ENCODE results near the gene AKR7A3. TPM values are rescaled to one million over a fixed set of nuclear protein-coding genes. Genes with fewer than 3 reads are reported as not detected.
"Not testable (repeated sequence)": the region's sequence is repeated elsewhere in the genome, so short reads cannot be mapped to it uniquely, and the experiment has no call there.

AKR7A3 gene
- total RNA-seq, 1 donor from 2014 or later, result 0.19 TPM

DNA sequence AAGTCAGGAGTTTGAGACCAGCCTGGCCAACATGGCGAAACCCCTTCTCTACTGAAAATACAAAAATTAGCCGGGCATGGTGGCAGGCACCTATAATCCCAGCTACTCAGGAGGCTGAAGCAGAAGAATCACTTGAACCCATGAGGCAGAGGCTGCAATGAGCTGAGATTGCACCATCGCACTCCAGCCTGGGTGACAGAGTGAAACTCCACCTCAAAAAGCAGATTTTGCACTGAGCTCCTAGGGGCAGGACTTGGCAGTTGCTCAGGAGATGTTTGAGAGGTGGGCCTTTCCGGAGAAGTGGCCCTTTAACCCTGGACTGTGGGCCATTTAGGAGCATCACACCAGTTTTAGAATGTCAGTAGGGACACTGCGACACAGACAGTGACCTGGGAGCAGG is 32.3 kb downstream of the AKR7A3 start:
- DNase-seq (ENCODE audit: low read depth), result not testable (repeated sequence)

DNA sequence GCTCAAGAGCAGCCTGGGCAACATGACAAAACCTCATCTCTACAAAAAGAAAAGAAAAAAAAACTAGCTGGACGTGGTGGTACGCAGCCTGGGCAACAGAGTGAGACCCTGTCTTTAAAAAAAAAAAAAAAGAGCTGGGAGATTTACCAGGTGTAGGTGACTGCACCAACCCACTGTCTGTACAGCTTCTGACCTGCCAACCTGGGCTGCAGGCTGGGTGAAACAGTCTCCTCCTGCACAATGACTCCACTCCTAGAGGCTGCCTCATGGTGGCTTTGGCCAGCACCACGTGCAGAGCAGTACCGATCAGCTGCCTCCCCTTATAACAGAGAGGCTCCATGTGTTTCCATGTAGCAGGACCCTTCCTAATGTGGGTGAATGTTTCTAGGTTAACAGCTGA is 33.3 kb downstream of the AKR7A3 start:
- no peak for DNase-seq (ENCODE audit: low read depth)

DNA sequence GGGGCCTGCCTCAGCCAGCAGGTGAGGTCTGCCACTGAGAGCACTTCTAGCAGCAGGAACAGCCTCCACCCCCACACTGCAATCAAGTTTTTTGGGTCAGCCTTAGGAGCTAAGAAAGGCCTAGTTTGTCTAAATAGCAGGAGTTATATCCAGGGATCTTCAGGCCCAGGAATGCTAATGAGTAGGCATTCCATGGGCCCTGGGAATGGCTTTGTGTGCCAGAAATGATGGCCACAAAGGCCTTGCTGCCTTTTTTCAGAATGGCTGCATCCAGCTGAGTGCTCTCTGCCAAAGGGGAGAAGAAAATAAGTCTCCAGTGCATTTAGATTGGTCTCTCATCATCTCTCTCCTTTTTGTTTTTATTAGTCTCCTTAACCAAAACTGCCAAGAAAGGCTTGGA is 34.2 kb downstream of the AKR7A3 start:
- no peak for DNase-seq (ENCODE audit: low read depth)

DNA sequence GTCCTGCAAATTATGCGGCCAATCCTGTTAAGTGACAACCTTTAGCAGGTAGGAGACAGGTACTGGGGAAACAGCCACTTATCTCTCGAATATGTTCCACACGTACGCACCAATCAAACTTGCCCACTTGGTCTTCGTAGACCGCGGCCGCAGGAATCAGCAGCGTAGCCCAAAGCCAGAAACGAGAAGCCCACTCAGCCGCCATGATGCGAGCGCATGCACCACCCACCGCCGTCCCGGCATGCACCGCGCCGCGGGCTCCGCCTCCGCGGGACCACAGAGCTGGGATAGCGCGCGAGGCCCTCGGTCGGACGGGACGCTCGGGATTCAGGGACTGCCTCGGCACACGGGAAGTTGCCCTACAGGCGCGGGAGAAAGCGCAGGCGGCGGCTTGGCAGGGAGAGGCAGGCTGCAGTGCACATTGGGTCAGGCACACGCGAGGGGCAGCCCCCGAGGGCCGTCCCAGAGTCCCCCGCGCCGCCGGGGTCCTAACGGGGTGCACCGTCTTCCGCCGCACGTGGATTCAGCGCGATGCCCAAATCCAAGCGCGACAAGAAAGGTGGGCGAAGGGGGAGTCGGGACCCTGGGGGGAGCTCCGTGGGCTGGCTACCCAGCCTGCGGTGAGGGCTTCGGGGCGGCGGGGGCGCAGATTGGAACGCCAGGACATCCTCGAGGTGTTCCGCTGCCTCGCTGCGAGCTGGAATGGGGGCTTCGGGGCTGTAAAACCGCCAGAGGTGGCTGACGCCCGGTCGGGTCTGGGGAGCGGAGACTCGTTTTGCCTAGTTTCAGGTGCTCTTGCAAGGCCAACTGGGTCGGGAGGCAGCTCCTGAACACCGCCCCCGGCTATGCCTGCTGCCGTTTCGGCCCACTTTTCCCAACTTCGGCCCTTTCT is 37.0 kb downstream of the AKR7A3 start, which contains the start of the genes EMC1 and MRTO4:
Gene EMC1 (minus strand): TSS at position 220 of the 892 bp plus-strand sequence. CDS start 15 bp downstream, at position 205.
Gene MRTO4 (plus strand): TSS at position 501 of the 892 bp plus-strand sequence. CDS start 31 bp downstream, at position 532.
- DNase-seq (ENCODE audit: low read depth), result peak; percentile 87

DNA sequence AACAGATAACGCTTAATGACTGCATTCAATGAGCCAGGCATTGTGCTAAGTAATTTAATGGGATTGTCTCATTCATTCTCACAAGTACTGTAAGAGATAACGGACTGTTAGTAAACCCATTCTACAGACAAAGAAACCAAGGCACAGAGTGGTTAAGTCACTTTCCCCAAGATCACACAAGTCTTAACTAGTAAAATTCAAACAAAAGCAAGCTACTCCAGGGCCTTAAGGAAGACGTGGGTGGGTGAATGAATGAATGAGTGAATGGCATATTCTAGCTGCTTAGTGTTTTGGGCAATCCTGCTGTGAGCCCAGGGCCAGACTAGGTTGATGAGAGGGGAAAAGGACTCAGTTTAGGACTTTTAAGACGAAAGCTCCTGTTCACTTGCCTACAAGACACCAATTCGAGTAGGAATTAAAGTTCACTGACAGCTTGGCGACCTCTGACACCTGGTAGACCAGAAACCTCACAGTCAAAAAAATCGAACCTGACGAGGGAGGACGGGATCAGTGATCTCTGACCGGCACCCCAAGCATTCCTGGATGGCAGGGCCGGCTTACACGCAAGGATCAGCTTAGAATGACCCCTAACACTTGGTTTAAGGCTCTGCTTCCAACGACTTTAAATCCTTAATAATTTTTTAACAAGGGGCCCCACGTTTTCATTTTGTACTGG is 37.8 kb downstream of the AKR7A3 start:
- DNase-seq (ENCODE audit: low read depth), result no peak

DNA sequence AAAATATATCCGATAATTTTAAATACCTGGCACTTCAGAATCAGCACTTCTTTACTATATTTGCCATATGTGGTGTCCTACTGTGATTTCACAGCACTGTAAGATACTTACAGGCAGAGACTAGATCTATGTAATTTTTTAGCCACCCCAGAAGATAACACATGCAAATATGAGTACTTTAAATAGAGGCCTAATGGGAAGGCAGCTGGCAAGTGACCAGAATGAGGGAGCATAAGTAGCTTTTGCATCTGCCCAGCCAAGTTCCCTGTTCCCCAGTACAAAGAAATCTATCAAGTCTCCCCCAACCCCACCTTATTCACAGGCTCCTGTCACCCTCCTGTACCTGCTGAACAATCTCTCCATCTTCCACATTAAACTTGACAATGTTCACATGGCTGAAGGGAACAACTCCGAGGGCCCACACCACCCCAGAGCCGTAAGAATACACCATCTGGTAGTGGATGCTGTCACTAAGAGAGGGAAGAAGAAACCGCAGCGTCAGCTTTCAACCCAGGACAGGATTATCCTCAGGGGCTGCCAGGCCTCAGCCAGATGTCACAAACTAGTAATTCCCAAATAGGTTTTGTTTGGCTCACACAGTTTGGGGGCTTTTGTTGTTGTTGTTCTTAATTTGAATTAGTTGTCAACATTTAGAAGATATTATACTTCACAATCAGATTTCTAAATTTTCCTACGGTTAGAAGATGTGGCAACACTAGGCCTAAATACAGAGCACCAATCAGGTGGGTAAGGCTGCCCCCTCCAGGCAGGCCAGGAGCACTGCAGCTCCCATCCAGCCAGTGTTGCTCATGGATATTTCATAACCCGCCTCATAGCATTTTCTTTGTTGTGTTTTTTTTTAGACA is 47.7 kb downstream of the AKR7A3 start:
- peak; percentile 74 for DNase-seq (ENCODE audit: low read depth)

DNA sequence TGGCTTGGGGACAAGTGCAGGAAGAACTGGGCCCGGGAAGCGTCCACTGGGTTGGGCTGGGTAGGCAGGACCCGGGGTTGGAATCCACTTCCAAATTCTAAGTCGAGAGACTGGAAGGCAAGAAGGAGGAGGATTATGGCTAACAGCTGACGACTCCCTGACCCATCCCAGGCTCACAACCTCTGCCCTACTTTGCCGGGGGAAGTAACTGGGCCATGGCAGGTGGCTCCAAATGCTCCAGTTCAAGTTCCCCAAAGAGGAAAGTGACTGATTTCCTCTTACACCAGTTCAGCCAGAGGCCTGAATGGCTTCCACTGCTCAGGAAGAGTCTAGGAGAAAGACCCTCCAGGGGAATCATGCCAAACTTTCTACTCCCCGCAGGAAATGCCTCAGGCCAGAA is 48.7 kb downstream of the AKR7A3 start:
- peak; percentile 58 for DNase-seq (ENCODE audit: low read depth)

DNA sequence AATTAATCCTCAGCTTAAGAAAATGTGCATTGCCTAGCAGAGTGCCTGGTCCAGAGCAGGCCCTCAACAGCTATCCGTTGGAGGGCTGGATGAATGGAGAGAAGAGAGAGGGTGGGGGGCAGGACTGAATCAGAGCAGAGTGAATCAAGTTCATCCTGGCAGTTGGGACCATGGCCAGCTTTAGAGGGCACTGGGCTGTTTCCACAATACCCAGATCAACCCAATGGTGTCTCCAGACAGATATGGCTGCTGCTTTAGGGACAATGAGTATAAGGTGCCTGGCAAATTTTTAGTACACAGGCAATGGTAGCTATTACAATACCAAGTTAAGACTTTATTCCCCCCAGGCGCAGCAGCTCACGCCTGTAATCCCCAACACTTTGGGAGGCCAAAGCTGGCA is 54.3 kb downstream of the AKR7A3 start:
- DNase-seq (ENCODE audit: low read depth), result no peak

Other genes with a start within 250 kb of the AKR7A3 start
- gene UBR4, start 78.5 kb downstream of the AKR7A3 start, total RNA-seq, result 78.9 and 79.8 TPM in 2 replicates
- 71.7 and 85.0 TPM in 2 replicates for gene EMC1, start 37.2 kb downstream of the AKR7A3 start, total RNA-seq
- gene MRTO4, start 37.0 kb downstream of the AKR7A3 start, total RNA-seq, result 36.0 and 36.1 TPM in 2 replicates
- 101 and 168 TPM in 2 replicates for gene AKR7A2, start 23.4 kb upstream of the AKR7A3 start, total RNA-seq
- gene SLC66A1, start 23.6 kb upstream of the AKR7A3 start, total RNA-seq, result 30.7 and 36.0 TPM in 2 replicates
- gene CAPZB, start 196.8 kb upstream of the AKR7A3 start, total RNA-seq, result 101 and 116 TPM in 2 replicates

Measured in myocyte (in vitro differentiated cells).